Erythroblast (primary cell): ENCODE data around the gene FBXW7.

Source experiments
- GATA1 ChIP-seq: IDR thresholded peaks from 2 replicates; pipeline ENCODE4 v1.6.1; 2011; ENCODE audit warnings: low read depth, mild to moderate bottlenecking, control low read depth, low read length, moderate library complexity
- POLR2A ChIP-seq: IDR thresholded peaks from 2 replicates; pipeline ENCODE4 v1.6.1; 2011; ENCODE audit warnings: mild to moderate bottlenecking, low read length

GRCh38 chr4:152417673-152418072 lies 118.2 kb downstream of the FBXW7 start:
- TF ChIP-seq POLR2A (no peak), GATA1 (no peak)
